Prostate gland (tissue), 2 donors: ENCODE measurements around the gene DDAH1.

Experiments
- POLR2AphosphoS5 ChIP-seq: sonication (generic); formaldehyde crosslinking; IDR thresholded peaks from one replicate; pipeline ENCODE4 v1.6.1; 2017; ENCODE audit warnings: antibody characterized with exemption
- TF ChIP-seq, protein P1 (sequence below), 4 experiments: fragments of 200-600 bp in 2 of 4; fragments of 450-650 bp in 2 of 4; sonication (generic) in 2 of 4; IDR thresholded peaks; 1 replicate in 3 of 4; 2 replicates in 1 of 4; pipeline ENCODE4 v1.5.1; 2016 to 2019; ENCODE audit warnings: antibody characterized with exemption in 4 of 4, mild to moderate bottlenecking in 2 of 4, moderate library complexity in 2 of 4

DNA sequence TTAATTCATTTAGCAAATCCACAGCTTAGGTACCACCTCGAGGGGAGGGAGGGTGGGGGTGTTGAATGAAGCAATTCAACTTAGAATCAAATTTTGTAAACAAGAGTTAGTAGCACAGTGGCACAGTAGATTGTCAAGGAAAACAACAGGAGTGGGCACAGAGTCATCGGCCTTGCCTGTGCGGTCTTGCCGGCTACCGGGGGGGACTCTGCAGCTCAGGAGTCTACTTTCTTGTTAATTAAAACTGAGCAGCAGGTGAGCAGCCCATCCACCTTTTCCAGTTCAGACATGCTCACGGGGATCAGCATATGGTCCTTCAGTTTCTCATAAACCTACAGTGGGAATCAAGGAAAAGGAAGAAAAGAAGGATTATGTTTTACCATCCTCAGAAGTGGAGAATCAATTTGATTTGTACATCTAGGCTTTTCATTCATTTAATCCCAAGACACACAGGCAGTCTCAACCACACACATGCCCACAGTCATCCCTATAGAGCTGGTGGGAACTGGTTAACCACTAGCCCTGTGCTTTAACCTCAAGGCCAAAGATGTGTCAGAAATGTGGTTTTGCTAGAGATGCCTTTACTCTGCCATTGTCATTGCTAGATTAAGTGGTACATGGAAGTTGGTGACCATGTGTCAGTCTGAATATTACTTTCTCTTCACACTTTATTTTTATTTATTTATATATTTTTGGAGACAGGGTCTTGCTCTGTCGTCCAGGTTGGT is 143.6 kb downstream of the DDAH1 start:
- TF ChIP-seq POLR2AphosphoS5 = no peak
- TF ChIP-seq, protein P1, sequence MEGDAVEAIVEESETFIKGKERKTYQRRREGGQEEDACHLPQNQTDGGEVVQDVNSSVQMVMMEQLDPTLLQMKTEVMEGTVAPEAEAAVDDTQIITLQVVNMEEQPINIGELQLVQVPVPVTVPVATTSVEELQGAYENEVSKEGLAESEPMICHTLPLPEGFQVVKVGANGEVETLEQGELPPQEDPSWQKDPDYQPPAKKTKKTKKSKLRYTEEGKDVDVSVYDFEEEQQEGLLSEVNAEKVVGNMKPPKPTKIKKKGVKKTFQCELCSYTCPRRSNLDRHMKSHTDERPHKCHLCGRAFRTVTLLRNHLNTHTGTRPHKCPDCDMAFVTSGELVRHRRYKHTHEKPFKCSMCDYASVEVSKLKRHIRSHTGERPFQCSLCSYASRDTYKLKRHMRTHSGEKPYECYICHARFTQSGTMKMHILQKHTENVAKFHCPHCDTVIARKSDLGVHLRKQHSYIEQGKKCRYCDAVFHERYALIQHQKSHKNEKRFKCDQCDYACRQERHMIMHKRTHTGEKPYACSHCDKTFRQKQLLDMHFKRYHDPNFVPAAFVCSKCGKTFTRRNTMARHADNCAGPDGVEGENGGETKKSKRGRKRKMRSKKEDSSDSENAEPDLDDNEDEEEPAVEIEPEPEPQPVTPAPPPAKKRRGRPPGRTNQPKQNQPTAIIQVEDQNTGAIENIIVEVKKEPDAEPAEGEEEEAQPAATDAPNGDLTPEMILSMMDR (IDR thresholded peaks at IDR 0.05) = no peak
